SK-N-SH (cell line): Measurements from ENCODE around the gene LDAH.

ENCODE experiments used
- CHD2 ChIP-seq: fragments of 150-350 bp; IDR thresholded peaks from 2 replicates; pipeline ENCODE4 v1.6.1; 2018; ENCODE audit warnings: low read length; ENCODE audit not compliant: partially characterized antibody
- JUND ChIP-seq: IDR thresholded peaks from 2 replicates; pipeline ENCODE4 v1.4.0; 2012
- MXI1 ChIP-seq: IDR thresholded peaks from 2 replicates; pipeline ENCODE4 v1.6.1; 2012; ENCODE audit warnings: mild to moderate bottlenecking, low read depth, low read length, improper control_type of control experiment
- RXRA ChIP-seq: IDR thresholded peaks from 2 replicates; pipeline ENCODE4 v1.4.0; 2012; ENCODE audit warnings: low read depth, mild to moderate bottlenecking, borderline replicate concordance
- SIN3A ChIP-seq: IDR thresholded peaks from 2 replicates; pipeline ENCODE4 v1.6.1; 2012; ENCODE audit warnings: low read depth, mild to moderate bottlenecking, low read length, moderate library complexity, borderline replicate concordance
- TF ChIP-seq, protein P1 (sequence below): fragments of 200-600 bp; sonication (generic); IDR thresholded peaks from 2 replicates; pipeline ENCODE4 v1.6.1; 2017; ENCODE audit warnings: antibody characterized with exemption, mild to moderate bottlenecking, moderate library complexity

DNA sequence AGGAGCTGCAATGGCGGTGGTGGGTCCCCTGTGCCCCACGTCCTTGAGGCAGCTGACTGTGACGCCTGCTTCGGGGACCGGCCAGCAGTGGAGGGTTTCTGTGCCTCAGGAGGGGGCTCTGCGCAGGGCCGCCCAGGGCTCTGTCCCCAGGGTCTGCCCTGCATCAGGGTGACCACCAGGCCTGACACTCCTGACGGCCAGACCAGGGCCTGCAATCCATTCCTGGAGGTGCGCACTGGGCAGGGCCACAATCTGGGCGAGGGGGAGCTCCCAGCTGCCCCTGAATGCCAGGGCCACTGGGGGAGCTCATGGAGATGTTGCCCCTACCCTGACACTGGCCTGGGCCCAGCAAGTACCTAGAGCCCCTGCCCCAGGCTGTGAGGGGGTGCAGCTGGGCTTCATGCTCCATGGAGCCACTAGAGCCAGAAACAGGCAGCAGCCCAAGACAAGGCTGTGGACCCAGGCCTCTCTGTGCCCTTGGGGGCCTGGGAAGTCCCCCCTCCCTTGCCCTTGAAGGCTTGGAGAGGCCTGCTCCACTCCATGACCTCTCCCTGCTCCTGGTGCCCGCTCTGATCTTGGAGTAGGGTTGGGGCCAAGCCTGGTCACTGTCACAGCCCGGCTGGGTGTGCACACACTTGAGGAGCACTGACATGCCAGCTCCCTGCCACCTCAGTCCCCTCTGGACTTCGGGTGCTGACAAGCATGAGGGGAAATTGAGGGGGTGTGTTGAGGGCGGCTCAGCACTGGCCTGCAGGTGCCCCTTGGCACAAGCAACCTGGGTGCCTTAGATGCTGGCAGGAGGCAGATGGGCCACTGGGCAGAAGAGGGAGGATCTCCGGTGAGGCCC is 55.9 kb downstream of the LDAH start:
- no peak for TF ChIP-seq RXRA
- no peak for TF ChIP-seq CHD2
- no peak for TF ChIP-seq MXI1
- TF ChIP-seq, protein P1, sequence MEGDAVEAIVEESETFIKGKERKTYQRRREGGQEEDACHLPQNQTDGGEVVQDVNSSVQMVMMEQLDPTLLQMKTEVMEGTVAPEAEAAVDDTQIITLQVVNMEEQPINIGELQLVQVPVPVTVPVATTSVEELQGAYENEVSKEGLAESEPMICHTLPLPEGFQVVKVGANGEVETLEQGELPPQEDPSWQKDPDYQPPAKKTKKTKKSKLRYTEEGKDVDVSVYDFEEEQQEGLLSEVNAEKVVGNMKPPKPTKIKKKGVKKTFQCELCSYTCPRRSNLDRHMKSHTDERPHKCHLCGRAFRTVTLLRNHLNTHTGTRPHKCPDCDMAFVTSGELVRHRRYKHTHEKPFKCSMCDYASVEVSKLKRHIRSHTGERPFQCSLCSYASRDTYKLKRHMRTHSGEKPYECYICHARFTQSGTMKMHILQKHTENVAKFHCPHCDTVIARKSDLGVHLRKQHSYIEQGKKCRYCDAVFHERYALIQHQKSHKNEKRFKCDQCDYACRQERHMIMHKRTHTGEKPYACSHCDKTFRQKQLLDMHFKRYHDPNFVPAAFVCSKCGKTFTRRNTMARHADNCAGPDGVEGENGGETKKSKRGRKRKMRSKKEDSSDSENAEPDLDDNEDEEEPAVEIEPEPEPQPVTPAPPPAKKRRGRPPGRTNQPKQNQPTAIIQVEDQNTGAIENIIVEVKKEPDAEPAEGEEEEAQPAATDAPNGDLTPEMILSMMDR, result no peak
- no peak for TF ChIP-seq JUND
- TF ChIP-seq SIN3A, result no peak
